Epithelial cell of proximal tubule (primary cell): ENCODE measurements around the gene CD247. TPM values are rescaled to one million over a fixed set of nuclear protein-coding genes. Genes with fewer than 3 reads are reported as not detected.

ENCODE experiments used
- DNase-seq: peaks from one replicate; pipeline ENCODE4 v3.0.0-alpha.2; 2011; ENCODE audit warnings: low read depth
- H3K4me3 ChIP-seq: 2 replicates; pipeline ENCODE4 v1.5.1; 2011; ENCODE audit warnings: low read depth, mild to moderate bottlenecking, low read length
- CTCF ChIP-seq: conservative IDR thresholded peaks from 2 replicates; pipeline ENCODE4 v1.5.1; 2012; ENCODE audit warnings: low read depth, mild to moderate bottlenecking, low read length
- total RNA-seq: library from RNA; depleted of rRNA; stranded (reverse); fragments of >200 nt; gene quantifications from 2 replicates; pipeline ENCODE4 v1.2.3, GENCODE V29; 2015

Gene CD247
- total RNA-seq, 1 donor from 2014 or later, result not detected

GRCh38 chr1:167404908-167405307 is 113.4 kb downstream of the CD247 start:
- TF ChIP-seq CTCF, result no peak
- no peak for DNase-seq
- H3K4me3 ChIP-seq, result no peak overlapping the region

GRCh38 chr1:167404161-167404888 is 114.0 kb downstream of the CD247 start:
- TF ChIP-seq CTCF, result no peak
- DNase-seq, result no peak

GRCh38 chr1:167401260-167401873 is 117.0 kb downstream of the CD247 start:
- peak; percentile 12 for DNase-seq
- TF ChIP-seq CTCF, result peak; percentile 65
- no peak overlapping the region for H3K4me3 ChIP-seq

More at GRCh38 chr1:167404161-167404888, 114.0 kb downstream of the CD247 start:
- no peak overlapping the region for H3K4me3 ChIP-seq

GRCh38 chr1:167400359-167400953 is 117.9 kb downstream of the CD247 start:
- no peak for DNase-seq

GRCh38 chr1:167392200-167392696 is 126.1 kb downstream of the CD247 start:
- DNase-seq, result no peak
- no peak overlapping the region for H3K4me3 ChIP-seq
- TF ChIP-seq CTCF, result no peak

More at GRCh38 chr1:167400359-167400953, 117.9 kb downstream of the CD247 start:
- TF ChIP-seq CTCF, result no peak
- no peak overlapping the region for H3K4me3 ChIP-seq

GRCh38 chr1:167388976-167389375 is 129.4 kb downstream of the CD247 start:
- no peak for DNase-seq
- TF ChIP-seq CTCF, result no peak
- H3K4me3 ChIP-seq, result no peak overlapping the region
